HuH-7 (cell line): Measurements from ENCODE around the gene CACFD1.

Experiments
- DNase-seq: peaks from one replicate; pipeline ENCODE4 v3.0.0; 2011; ENCODE audit warnings: low spot score

CACFD1 gene

DNA sequence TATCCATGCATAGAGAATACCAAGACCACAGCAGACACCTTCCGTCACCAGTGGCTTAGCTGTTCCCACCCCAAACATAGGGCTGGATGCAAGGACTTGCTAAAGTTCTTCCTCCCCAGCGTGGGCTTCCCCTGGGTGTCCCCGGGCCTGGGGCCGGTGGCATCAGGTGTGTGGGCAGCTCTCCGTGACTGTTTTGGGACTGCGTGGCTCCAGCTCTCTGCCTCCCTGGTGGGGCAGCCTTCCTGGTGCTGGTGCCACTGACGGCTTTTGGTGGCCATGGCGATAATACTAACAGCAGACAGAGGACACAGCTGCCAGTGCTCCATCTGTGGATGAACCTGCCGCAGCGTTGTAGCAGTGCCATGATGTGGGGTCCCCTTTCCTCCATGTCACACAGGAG lies 4.9 kb downstream of the CACFD1 start:
- DNase-seq: no peak

DNA sequence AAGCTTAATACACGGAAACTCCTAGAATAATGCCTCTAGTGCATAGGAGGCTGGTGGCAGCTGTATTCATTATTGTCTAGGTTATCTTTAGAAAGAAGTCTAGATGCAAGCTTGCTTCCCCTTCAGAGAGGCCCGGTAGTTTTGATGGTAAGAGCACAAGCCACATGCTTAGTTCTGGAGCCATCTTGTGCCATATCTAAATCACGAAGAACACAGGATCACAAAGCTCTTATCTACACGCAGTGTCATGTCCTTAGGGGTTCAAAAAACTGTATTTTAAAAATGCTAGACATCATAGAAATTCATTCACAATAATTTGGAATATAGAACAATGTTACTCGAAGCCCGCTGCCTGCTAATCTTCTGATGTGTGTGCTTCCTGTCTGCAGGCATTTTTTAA lies 6.2 kb downstream of the CACFD1 start:
- no peak for DNase-seq

DNA sequence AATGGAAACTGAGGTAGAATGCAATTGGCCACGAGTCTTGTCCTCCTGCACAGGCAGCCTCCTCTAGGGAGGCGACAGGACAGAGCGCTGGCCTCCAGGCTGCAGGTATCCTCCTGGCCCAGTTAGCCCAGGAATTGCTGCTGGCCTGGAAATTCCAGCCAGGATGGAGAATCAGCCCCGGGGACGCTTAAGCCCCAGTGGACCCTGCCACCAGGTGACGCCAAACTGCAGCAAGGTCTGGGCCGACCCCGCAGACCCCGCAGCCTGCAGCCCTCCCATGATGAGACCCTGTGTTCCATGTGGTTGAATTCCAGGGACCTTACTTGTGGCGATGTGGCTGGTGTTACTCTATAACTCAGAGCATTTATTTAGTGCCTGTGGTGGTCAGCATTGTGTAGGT lies 7.3 kb downstream of the CACFD1 start:
- no peak for DNase-seq

DNA sequence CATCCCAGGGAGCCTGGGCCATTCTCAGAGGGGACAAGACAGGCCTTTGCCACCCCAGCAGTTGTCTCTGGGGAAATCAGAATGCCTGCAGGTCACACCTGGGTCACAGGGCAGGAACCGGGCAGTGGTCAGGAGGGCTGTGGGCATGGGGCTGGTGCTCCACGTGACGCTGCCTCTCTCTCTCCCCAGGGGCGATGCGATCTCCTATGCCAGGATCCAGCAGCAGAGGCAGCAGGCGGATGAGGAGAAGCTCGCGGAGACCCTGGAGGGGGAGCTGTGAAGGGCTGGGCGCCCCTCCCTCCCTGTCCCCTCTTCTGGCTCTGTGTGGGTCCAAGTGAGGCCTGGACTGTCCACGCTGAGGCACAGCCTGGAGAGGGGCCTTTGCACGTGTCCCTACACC lies 8.6 kb downstream of the CACFD1 start:
- no peak for DNase-seq

DNA sequence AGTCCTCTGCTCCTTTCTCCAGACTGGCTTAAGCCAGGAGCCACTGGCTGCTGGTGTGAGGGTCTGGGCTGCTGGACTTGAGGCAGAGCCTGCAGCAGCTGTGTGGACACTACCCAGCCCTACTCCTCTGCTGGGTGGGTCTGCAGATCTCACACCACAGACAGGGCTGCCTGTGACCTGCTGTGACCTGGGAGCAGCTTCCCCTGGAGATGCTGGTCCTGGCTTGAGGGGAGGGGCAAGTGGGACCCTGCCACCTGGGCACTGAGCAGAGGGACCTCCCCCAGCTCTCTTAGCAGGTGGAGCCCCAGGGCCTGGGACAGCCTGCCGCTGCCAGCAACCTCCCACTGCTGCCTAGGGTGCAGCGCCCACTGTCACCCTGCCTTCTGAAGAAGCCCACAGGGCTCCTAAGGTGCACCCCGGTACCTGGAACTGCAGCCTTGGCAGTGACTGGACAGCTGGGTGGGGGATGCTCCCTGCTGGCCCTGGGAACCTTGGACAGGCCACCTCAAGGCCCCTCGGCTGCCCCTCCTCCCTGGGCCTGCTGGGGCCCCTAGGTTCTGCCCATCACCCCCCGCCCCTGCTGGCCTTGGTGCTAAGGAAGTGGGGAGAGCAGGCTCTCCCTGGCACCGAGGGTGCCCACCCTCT lies 9.1 kb downstream of the CACFD1 start:
- no peak for DNase-seq

DNA sequence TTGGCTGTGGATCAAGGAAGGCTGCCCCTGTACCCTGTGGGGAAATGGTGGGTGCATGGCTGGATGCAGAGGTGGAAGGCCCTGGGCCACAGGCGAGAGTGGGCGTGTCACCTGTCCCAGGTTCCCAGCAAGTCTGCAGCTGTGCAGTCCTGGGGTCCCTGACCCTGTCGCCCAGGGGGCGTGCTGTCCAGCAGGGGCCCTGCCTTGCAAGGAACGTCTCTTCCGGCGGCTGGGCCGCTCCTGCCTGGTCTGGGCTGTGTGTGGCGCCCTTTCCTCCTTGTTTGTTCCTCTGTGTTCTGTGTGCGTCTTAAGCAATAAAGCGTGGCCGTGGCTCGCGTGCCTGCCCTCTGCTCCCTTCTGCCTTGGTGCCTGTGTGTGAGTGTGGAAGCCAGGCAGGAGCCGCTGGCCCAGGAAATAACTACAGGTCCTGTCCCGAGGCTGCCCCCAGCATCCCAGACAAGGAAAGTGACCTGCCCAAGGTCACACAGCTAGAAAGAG lies 10.7 kb downstream of the CACFD1 start:
- DNase-seq: no peak

DNA sequence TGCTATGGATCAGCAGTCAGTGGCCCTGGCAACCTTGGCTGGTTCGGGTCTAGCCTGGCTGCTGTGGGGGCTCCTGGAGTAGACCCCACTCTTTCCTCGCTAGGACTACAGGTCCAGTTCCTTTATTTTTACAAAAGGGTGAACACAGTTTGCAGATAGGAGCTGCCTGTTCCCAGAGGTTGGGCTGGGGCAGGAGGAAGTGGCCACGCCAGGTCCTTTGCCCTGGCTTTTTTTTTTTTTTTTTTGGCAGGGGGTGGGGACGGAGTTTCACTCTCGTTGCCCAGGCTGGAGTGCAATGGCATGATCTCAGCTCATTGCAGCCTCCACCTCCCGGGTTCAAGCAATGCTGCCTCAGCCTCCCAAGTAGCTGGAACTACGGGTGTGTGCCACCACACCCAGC lies 11.2 kb downstream of the CACFD1 start:
- no peak for DNase-seq

DNA sequence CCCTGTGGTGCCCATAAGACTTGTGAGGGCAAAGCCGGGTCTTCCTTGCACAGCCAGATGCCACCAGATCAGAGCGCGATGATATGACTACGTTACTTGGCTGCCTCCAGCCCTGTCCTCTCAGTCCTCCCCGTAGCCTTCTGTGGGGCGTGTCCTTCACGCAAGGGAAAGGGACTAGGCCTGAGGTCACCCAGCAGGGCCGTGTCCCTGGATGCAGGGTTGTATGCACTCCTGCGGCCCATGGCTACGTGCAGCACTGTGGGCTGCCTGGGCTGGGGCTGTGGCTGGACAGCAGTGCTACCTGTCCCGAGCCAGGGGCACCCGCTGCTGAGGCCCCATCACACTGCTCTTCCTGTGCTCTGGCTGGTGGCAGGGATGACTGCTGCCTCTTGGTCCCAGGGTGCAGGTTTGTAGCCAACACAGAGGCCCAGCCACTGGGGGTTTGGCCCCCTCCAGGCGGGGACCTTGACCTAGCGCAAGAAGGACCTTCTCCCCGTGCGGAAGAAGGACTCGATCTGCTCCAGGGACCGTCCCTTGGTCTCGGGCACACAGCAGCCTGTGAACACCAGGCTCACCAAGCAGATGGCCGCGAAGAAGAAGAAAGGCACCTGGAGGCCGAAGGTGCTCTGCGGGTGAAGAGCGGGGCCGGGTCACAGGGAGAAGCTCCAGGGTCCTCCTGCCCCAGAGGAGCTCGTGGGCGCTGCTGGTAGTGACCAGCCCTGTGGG lies 11.9 kb downstream of the CACFD1 start:
- DNase-seq: no peak

DNA sequence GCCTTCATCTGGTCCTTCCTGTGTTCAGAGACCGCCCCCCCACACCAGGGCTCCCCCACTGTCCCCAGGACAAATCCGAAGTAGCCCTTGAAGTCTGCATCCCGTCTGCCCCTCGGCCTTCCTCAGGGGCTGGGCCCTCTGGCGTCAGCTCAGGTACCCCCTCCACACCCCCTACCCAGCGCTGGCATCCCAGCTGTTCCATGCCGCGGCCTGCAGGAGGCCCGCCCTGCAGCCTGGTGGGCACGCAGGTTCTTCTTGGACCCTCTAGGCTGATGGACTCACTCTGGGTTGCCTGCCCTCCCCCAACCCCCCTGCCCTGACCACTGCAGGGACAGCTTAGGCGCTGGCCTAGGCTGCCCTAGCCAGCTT lies 12.5 kb downstream of the CACFD1 start:
- DNase-seq: no peak

DNA sequence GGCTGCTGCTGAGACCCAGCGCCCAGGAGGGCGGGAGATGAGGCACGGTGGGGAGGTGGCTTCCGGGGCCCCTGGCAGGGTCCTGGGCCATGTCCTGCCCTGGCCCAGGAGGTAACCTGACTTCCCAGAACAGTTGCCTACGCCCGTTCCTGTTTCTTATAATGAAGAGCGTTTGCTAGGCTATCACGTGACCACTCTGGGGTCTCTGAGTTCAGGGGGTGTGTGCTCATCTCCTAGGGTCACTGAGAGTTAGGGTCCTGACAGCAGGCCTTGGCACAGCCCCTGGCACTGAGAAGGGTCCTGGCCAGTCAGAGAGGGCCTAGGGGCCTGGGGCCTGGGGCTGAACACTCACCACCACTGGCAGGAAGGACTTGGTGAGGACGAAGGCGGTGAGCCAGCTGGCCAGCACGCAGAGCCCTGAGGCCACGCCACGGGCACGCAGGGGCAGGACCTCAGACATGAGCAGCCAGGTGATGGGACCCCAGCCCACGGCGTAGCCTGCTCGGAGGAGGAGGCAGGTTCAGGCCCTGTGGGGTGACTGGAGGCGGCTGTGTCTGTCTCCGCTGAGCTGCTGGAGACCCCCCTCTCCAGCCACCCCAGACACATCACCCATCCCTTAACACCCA lies 13.1 kb downstream of the CACFD1 start:
- DNase-seq: no peak

DNA sequence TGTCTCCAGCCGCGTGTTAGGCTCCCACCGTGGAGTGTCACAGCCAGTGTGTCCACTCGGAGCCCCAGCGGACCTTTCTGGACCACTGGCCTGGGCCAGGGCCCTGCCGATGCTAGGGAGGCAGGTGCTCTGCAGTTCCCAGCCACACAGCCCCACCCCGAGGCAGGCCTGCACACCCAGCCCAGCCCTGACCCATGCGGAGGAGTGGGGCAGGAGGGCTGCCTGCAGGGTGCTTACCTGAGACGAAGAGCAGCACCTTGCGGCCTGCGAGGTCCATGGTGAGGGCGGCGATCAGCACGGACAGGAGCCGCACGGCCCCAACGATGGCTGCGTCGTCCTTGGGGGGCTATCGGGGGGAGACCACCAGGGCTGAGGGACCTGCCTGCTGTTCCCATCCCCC lies 14.0 kb downstream of the CACFD1 start:
- DNase-seq: no peak

DNA sequence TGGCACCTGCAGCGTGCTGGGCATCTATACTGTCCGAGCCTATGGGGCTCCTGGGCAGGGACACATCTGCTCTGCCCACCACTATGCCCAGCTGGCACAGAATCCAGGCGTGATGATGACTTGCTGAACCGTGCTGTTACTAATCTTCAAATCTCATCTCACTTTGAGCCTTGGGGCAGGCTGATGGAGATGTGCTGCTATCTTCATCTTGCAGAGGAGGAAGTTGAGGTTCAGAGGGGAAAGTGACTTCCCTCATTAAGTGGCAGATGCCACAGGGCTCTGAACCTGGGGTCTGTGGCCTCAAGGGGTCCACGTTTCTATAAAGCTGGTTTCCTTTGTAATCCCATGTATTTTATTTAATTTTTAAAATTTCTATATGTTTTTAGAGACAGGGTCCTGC lies 14.4 kb downstream of the CACFD1 start:
- DNase-seq: no peak

DNA sequence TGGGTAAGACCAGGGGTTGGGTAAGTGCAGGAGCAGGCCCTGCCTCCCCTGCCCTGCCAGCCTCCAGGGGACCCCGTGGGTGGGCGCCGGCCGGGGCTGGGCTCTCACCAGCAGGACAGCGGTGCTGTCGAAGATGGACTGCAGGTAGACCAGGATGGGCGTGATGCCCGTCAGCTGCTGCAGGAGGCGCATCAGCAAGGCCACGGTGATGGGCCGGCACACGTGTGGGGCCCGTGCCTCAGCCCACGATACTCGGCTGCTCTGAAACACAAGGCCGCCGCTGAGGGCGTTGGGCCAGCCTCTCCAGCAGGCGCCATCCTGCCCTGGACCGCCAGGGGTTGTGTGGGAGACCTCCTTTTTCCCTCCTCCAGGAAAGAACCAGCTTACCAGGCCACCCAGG lies 15.1 kb downstream of the CACFD1 start:
- no peak for DNase-seq

DNA sequence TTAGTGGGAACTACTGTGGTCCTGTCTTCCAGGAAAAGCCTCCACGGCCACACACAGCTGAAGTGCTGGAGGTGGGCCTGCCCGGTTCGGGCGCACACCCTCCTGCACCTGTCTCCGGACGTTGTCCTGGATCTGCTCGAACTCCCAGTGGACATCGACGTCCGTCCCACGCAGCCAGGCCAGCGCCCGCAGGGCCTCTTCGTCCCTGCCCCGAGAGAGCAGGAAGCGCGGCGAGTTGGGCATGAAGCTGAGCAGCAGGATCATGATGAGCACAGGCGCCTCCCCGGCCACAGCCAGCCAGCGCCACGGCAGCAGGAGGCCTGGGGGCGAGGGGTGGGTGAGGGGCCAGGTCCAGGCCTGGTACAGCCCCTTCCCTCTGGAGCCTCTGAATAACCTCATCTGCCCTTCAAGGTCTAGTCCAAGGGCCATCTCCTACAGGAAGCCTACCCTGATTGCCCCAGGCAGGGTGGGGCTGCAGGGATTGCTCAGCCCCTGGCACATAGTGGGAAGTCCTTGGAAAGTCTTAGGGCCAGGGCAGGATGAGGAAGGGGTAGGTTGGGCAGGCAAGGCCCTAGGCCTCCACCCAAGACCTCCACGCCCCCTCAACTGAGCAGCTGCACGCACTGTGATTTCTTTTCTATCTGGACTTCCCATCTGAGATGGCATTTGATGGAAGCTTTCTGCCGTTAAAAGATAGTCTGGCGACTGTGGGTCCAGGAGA lies 15.7 kb downstream of the CACFD1 start:
- no peak for DNase-seq

DNA sequence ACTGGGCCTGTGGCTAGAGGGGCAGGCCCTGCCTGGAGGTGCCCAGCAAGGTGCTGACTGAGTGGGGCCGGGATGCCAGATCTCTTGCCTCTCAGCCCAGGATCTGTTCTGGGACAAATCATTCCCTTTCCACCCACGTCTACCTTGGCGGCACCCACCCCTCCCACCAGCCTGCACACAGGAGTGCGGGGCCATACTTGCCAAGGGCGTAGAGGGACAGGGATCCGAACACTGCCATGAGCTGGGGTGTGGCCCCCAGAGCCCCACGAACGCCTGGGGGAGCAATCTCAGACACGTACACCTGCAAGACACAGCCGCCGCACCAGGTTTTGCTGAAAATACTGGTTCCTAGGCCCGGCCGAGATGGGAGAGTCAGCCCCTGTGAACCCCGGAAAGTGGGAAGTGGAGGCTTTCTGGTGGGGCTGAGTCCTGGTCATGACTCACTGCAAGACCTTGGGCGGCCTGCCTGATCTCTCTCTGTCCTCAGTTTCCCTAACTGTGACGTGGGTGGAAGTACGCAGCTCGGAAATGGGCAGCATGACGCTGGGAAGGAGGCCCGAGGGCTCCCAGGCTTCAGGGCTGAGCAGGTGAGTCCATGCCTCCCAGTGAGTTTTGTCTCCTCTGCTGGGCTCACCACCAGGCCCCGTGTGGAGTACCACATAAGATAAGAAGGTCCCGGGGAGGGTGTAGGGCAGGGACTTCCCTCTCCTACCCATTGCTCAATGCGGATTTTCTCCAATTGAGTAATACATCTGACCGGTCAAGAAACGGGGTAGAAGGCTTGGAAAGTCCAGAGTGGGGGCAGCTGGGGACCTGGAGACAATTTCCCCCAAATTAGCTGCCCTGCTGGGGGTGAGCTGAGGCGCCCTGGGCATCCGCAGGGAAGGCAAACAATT lies 16.5 kb downstream of the CACFD1 start:
- no peak for DNase-seq

DNA sequence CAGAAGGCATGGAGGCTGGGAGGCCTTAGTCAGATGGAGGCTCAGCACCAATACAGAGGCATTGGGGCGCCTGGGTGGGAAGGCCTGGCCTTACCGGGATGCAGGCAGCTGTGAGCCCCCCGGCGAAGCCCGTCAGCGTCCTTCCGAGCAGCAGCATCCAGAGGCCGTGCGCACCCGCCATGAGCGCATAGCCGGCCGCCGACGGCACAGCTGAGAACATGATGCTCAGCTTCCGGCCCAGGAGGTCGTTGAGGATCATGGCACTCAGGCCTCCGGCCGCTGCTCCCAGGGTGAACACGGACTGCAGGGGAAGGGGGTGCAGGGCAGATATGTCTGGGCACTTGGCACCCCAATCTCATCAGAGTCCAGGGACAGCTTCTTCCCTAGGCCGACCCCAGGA lies 17.2 kb downstream of the CACFD1 start:
- no peak for DNase-seq

DNA sequence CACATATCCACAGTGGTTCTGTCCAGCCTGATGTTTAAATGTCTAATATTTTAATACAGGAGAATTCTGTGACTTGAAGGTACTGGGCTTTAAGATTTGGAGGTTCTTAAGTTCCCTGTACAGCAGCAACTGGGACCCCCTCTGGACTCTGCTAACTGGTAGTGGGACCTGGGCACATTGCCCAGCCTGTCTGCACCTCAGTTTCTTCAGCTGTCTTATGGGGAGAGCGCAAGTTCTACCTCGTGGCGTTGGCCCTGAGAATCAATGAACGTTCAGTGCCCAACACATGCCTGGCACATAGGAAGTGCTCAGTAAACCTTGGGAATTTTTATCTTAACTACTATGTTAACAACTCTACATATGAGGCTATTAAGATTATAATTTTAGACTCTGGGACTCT lies 17.7 kb downstream of the CACFD1 start:
- DNase-seq: no peak

DNA sequence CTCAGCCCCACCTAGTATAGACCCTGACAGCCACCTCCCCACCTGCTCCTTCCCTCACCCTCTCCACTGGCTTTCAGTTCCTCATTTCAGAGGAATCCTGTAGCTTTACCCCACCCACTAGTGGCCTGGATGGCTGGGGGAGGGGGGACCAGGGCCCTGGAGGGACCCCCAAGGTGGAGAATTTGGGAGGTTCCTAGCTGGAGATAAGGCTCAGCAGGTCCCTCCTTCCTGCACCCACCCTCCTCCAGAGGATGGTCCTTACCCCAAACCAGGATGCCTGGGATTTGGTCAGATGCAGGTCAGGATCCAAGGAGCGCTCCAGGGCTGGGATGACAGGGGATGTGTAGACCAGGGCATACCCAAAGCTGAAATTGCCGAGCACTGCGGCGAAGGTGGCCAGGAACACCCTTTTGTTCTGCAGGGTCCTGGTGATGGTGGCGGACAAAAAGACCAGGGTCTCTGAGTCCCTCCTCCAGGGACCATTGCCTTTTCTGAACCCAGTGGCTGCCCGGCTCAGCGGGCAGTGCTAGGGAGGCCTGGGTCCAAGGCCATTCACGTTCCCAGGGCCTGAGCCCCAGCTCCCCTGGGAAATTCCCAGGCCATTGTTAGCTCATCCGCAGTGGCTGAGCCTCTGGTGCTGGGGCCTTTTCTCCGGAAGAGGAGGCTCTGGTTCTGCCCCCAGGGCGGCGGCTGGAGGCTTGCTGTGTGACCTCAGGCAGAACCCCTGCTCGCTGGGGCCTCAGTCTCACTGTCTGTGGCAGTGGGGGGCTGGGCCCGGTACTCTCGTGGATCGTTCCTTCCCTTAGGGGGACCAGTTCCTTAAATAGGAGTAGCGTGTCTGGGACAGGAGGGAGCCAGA lies 18.4 kb downstream of the CACFD1 start:
- no peak for DNase-seq

DNA sequence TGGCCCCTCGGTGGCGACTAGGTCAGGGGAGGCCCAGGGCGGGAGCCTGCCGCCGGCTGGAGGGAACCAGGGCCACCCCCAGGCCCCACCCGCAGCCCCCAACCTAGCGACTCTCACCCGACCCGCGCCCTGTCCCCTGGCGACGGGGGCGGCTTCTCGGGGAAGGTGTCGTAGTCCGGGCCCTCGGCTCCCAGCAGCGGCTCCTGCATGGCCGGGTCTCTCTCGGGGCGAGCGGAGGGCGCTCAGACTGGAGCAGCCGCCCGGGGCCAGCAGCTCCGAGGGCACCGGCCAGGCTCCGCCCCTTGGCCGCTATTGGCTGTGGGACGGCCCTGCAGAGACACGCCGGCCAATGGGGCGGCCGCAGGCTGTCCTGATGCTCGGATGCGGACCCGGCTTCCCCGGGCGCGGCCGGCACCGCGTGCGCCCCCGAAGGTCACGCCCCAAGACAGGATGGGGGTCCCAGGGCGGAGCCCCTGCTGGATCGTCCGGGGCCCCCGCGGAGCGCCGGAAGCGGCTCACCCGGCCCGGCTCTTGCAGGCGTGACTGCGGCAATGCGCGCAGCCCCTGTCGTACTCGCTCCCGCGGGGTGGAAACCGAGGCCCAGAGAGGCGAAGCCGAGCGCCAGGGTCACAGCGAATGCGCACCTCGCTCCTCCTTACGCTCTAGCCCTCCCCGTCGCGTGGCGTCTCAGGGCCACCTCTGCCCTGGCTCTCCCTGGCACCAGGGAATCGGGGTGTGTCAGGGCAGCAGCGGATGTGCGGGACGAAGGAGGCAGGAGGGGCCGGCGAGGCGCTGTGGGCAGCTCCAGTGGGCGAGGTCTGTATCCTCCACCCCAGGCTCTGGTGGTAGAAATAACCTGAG lies 19.3 kb downstream of the CACFD1 start, which contains the start of gene SLC2A6:
SLC2A6 (minus strand) TSS at position 249 of the 861 bp plus-strand sequence; CDS start at position 209, 40 bp downstream.
- DNase-seq: peak; percentile 99

DNA sequence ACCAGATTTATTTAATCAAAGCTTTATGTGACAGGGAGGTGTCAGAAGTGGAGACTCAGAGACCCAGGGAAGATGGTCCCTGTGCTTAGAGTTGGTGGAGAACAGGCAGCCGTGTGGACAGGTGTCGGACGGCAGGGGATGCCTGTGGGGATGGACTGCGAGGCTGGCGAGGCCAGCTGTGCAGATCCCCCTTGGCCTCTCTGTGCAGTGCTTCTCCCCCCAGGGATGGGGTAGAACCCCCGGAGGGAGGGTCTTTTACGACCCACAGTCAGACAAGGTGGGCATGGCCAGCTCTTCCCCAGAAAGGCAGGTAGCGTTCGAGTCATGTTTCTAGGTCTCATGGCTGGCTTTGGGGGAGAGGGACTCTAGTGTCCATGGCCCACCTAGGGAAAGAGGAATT lies 23.8 kb downstream of the CACFD1 start:
- DNase-seq: no peak
